ENCODE measurements around the gene MROH2A. TPM values are rescaled to one million over a fixed set of nuclear protein-coding genes. Genes with fewer than 3 reads are reported as not detected.

The MROH2A gene
- total and polyA plus RNA-seq, 9 of the 15 experiments (the other 6 are each of a cell fraction or from before 2014, with no cell fraction given) = 0.03 TPM; not detected in 8

GRCh38 chr2:233792720-233793119 is 14.6 kb downstream of the MROH2A start (continued):
- TF ChIP-seq CBX2 (IDR thresholded peaks at IDR 0.05; ENCODE audit: insufficient read depth, low read length, poor library complexity, severe bottlenecking) (no peak), KAT8 (IDR thresholded peaks at IDR 0.05; ENCODE audit: low read depth) (no peak)

- Histone ChIP-seq H3K4me3 (no peak overlapping the region), H3K4me2 (ENCODE audit: insufficient read depth, low read length) (no peak overlapping the region), H3K27me3 (ENCODE audit: control insufficient read depth in 2 of 2, insufficient read depth in 2 of 2, low read length in 2 of 2) (peaks cover 0 to 44% of the 10 kb centered on the region in 2 experiments; a peak in 2 of 5 replicates), H3K9me3 (replicated peaks; ENCODE audit: control insufficient read depth, insufficient read depth, low read depth, low read length) (no peaks in the 10 kb centered on the region), H3K4me1 (replicated peaks in 1 of 2; ENCODE audit: control insufficient read depth in 2 of 2, insufficient read depth in 2 of 2, low read length in 2 of 2) (no peaks in the 10 kb centered on the region; a peak in 1 of 5 replicates), H3K79me2 (ENCODE audit: control insufficient read depth, insufficient read depth, low read length) (no peaks in the 10 kb centered on the region), H3K36me3 (ENCODE audit: control insufficient read depth, insufficient read depth, low read length) (no peaks in the 10 kb centered on the region), H4K20me1 (replicated peaks; ENCODE audit: control insufficient read depth, insufficient read depth, low read length) (no peaks in the 10 kb centered on the region), H2AFZ (ENCODE audit: low read depth, low read length) (no peak overlapping the region), H3K27ac (ENCODE audit: extremely low read depth, low read depth, low read length) (no peak overlapping the region), H3K9ac (ENCODE audit: insufficient read depth in 1 of 2, low read depth in 2 of 2, low read length in 2 of 2) (no peak overlapping the region), H3K9me1 (ENCODE audit: control insufficient read depth, insufficient read depth, low read length) (no peaks in the 10 kb centered on the region)
- FAIRE-seq = no peak
- BruUV-seq (replicated peaks) = no TSS peak
- POLR2A ChIA-PET = interaction anchor here (0.6 kb wide), 1 partner anchor 409 kb away, joined by 3 read pairs; no protein-coding TSS in a partner anchor
- intact Hi-C loops (cut with micrococcal nuclease) (no loop called here), in situ Hi-C loops (cut with MboI) (no loop called here)
- CTCF ChIA-PET (ENCODE audit: low intra/inter-chr PET ratio) = no interaction called here
- ATAC-seq = no peak
- 1% methylated on average over 11 of the region's 18 CpGs for WGBS (ENCODE audit: insufficient coverage, low coverage, missing lambda C conversion rate)
- no peak for TF ChIP-seq CBFB (CRISPR knock-in tag; IDR thresholded peaks at IDR 0.05)
- TF ChIP-seq BRD9 (IDR thresholded peaks at IDR 0.05; ENCODE audit: low read depth, partially characterized antibody) = no peak
- TF ChIP-seq ZNF445 (CRISPR knock-in tag; IDR thresholded peaks at IDR 0.05; ENCODE audit: low read depth) = no peak
- no peak for DNase-seq (ENCODE audit: extremely low read depth in 1 of 4, low spot score in 3 of 4)
These were observed 15.5 kb downstream of the MROH2A start for GRCh38 chr2:233793465-233794127.
